Fibroblast of pulmonary artery (primary cell): ENCODE results near the gene RYR3.

ENCODE experiments used
- DNase-seq: peaks from one replicate; pipeline ENCODE4 v3.0.0-alpha.2; 2010; ENCODE audit warnings: low read depth
- H3K4me3 ChIP-seq: replicated peaks from 2 replicates; pipeline ENCODE4 v1.5.1; 2011; ENCODE audit warnings: low read depth, mild to moderate bottlenecking, control low read depth, low read length, moderate library complexity
- CTCF ChIP-seq: IDR thresholded peaks from 2 replicates; pipeline ENCODE4 v1.5.1; 2011; ENCODE audit warnings: mild to moderate bottlenecking, control low read depth, low read length, inconsistent platforms; ENCODE audit errors: missing control alignments

RYR3 gene

GRCh38 chr15:33467146-33467815 lies 156.5 kb downstream of the RYR3 start:
- no peak for DNase-seq
- no peak overlapping the region for H3K4me3 ChIP-seq
- TF ChIP-seq CTCF: no peak

- DNase-seq: no peak
- TF ChIP-seq CTCF: no peak
- H3K4me3 ChIP-seq: no peak overlapping the region
Measured at GRCh38 chr15:33467816-33468163, 157.0 kb downstream of the RYR3 start.

- no peak for DNase-seq
- TF ChIP-seq CTCF: no peak
- H3K4me3 ChIP-seq: no peak overlapping the region
Measured at GRCh38 chr15:33468740-33469139, 158.0 kb downstream of the RYR3 start.

- no peak for TF ChIP-seq CTCF
- H3K4me3 ChIP-seq: no peak overlapping the region
- DNase-seq: no peak
Measured at GRCh38 chr15:33473005-33473404, 162.2 kb downstream of the RYR3 start.

- DNase-seq: no peak
- TF ChIP-seq CTCF: no peak
- H3K4me3 ChIP-seq: no peak overlapping the region
Measured at GRCh38 chr15:33473714-33474113, 162.9 kb downstream of the RYR3 start.

GRCh38 chr15:33476076-33476475 lies 165.3 kb downstream of the RYR3 start:
- no peak for DNase-seq
- TF ChIP-seq CTCF: no peak
- no peak overlapping the region for H3K4me3 ChIP-seq

- no peak for DNase-seq
- no peak overlapping the region for H3K4me3 ChIP-seq
- no peak for TF ChIP-seq CTCF
Measured at GRCh38 chr15:33476908-33477307, 166.1 kb downstream of the RYR3 start.
